HG02610 (cell line): ENCODE results near the gene NINL.
A peak's percentile ranks its signal among the peaks of the same experiment; 100 is the strongest.

Experiments
- ATAC-seq: cut with Tn5 transposase; IDR thresholded peaks from one replicate; pipeline ENCODE4 v1.9.1; 2021; ENCODE audit warnings: mild to moderate bottlenecking, moderate library complexity; ENCODE audit not compliant: unreplicated experiment

The NINL gene

DNA sequence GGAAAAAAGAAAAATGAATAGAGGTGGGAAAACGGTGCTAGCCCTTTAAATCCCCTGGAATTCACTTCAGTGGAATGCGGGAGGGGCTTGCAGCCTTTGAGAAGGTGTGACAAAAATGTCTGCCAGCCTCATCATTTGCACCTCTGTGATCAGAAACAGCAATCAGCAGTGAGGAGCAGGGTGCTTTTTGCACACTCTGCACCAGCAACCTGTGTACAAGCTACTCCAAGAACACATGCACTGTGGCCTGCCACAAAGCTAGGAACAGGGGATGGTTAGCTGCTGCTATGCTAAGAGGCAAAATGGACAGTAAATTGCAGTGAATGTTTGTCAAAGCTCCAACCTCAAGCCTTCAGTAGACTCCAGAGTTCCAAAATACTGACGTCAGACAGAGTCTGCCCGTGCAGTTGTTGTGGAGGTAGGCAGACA is 148.2 kb downstream of the NINL start:
- ATAC-seq = no peak

- no peak for ATAC-seq
Observed at GRCh38 chr20:25424536-25424935, 160.8 kb downstream of the NINL start.

DNA sequence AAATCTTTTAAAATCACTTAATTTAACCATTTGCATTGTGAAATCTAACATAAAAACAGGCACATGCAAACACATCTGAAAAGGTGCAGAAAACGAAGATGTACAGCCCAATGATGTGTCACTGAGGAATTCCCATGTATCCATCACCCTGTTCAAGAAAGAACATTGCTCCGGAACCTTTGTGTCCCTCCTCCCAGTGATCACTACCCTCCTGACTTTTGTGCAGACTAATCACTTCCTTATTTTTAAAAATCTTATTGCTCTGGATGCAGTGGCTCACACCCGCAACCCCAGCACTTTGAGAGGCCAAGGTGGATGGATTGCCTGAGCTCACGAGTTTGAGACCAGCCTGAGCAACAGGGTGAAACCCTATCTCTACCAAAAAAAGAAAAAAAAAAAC is 163.3 kb downstream of the NINL start:
- no peak for ATAC-seq

- no peak for ATAC-seq
Observed at GRCh38 chr20:25421102-25421501, 164.2 kb downstream of the NINL start.

GRCh38 chr20:25418776-25419175 is 166.6 kb downstream of the NINL start:
- no peak for ATAC-seq

GRCh38 chr20:25408890-25409289 is 176.4 kb downstream of the NINL start:
- ATAC-seq = no peak

GRCh38 chr20:25408170-25408547 is 177.2 kb downstream of the NINL start:
- no peak for ATAC-seq

- ATAC-seq = peak; percentile 82
Observed at GRCh38 chr20:25407311-25408169, 177.8 kb downstream of the NINL start, which contains the start of gene GINS1. Gene GINS1 (plus strand): TSS chr20:25407673. CDS start chr20:25407821, 148 bp downstream.
